C4-2B (cell line): Measurements from ENCODE around the gene HNRNPAB.

Source experiments
- H3K27ac ChIP-seq: fragments of 450-650 bp; 2 replicates; pipeline ENCODE4 v1.5.1; 2017
- CTCF ChIP-seq: fragments of 450-650 bp; conservative IDR thresholded peaks from 2 replicates; pipeline ENCODE4 v1.5.1; 2017; ENCODE audit warnings: mild to moderate bottlenecking
- ZFX ChIP-seq: fragments of 450-650 bp; IDR thresholded peaks from 2 replicates; pipeline ENCODE4 v1.6.1; 2017

HNRNPAB gene

GRCh38 chr5:178218827-178219226, 14.5 kb downstream of the HNRNPAB start:
- H3K27ac ChIP-seq = no peak overlapping the region
- TF ChIP-seq ZFX (no peak), CTCF (no peak)

GRCh38 chr5:178221282-178221681, 16.9 kb downstream of the HNRNPAB start:
- TF ChIP-seq CTCF (no peak), ZFX (no peak)
- H3K27ac ChIP-seq = no peak overlapping the region

GRCh38 chr5:178221853-178222252, 17.5 kb downstream of the HNRNPAB start:
- TF ChIP-seq ZFX = no peak
- no peak for TF ChIP-seq CTCF
- H3K27ac ChIP-seq = no peak overlapping the region

- TF ChIP-seq CTCF = no peak
- TF ChIP-seq ZFX = no peak
- no peak overlapping the region for H3K27ac ChIP-seq
Observed at GRCh38 chr5:178222292-178222691, 18.0 kb downstream of the HNRNPAB start.

- H3K27ac ChIP-seq = no peak overlapping the region
- TF ChIP-seq CTCF = no peak
- TF ChIP-seq ZFX = no peak
Observed at GRCh38 chr5:178223196-178223773, 19.0 kb downstream of the HNRNPAB start.

GRCh38 chr5:178223828-178224335, 19.5 kb downstream of the HNRNPAB start:
- TF ChIP-seq ZFX (no peak), CTCF (no peak)
- no peak overlapping the region for H3K27ac ChIP-seq

- no peak for TF ChIP-seq ZFX
- TF ChIP-seq CTCF = no peak
- no peak overlapping the region for H3K27ac ChIP-seq
Observed at GRCh38 chr5:178224403-178224802, 20.1 kb downstream of the HNRNPAB start.
